B cell (primary cell): ENCODE results near the gene DENND1A.

ENCODE experiments used
- CTCF ChIP-seq: fragments of 200-600 bp; IDR thresholded peaks from one replicate; pipeline ENCODE4 v1.8.0; 2022; ENCODE audit warnings: antibody characterized with exemption, mild to moderate bottlenecking
- EZH2 ChIP-seq: IDR thresholded peaks from 2 replicates; pipeline ENCODE4 v1.6.1; 2012; ENCODE audit warnings: borderline replicate concordance, low read depth, mild to moderate bottlenecking, moderate library complexity, low read length; ENCODE audit not compliant: insufficient read depth, poor library complexity, severe bottlenecking

- TF ChIP-seq CTCF (no peak), EZH2 (no peak)
These were observed 133.1 kb downstream of the DENND1A start for GRCh38 chr9:123796618-123797484.
